GM19467 (cell line): ENCODE measurements around the gene RCOR2.
"Not testable (repeated sequence)": the region's sequence is repeated elsewhere in the genome, so short reads cannot be mapped to it uniquely, and the experiment has no call there.

Experiments
- ATAC-seq: cut with Tn5 transposase; IDR thresholded peaks from one replicate; pipeline ENCODE4 v1.9.1; 2021; ENCODE audit warnings: mild to moderate bottlenecking, moderate library complexity; ENCODE audit not compliant: unreplicated experiment

The RCOR2 gene

DNA sequence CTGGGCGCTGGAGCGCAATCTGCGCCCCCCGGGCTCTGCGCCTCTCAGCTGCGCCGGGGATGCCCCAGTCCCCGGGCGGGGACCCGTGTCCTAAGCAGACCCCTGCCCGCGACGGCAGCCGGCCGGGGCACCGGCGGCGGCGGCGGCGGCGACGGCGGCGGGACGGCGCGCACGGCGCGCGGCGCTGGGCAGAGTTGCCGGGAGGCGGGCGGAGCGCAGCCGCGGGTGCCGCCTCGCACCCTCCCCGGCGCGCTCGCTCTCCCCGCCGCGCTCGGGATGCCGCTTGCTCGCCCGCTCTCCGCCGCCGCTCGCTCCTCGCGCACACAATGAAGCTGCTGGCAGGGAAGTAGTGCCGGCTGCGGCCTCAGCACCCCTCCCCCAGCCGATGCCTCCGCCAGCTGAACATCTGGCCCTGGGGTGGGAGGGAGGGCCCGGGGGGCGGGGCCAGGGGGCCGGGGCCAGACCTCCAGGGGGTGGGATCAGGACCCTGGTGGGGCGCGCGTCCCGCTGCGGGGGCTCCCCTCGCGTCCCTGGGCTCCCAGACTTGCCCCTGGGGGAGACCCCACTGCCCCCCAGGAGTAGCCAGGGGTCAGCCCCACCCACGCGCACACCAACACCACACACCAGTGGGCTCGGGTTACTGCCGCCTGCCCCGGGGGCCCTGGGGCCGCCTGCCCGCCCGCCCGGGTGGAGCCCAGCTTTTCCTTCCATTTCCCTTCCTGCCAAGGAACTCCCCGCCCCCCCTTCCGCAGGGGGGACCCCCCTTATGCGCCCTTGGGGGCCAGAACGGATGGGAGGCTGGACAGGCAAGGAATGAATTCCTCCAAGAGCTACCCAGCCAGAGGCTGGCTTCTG is at the start of gene RCOR2:
TSS of gene RCOR2 (minus strand) at position 328 of the 855 bp plus-strand sequence. CDS start 708 bp downstream, outside the sequence.
- ATAC-seq: no peak

DNA sequence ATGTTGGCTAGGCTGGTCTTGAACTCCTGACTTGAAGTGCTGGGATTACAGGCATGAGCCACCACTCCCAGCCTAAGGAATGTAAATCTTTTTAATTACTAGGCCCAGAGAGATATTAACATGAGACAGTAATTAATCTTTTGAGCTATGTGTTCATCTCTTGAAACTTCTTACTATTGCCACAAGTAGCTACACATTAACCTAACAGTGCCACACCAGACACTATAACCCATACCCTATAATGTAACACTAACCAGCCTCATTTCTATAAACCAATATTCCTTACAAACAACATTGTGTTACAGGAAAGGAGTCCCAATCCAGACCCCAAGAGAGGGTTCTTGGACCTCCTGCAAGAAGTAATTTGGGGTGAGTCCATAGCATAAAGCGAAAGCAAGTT is 49.5 kb upstream of the RCOR2 start:
- ATAC-seq: no peak

DNA sequence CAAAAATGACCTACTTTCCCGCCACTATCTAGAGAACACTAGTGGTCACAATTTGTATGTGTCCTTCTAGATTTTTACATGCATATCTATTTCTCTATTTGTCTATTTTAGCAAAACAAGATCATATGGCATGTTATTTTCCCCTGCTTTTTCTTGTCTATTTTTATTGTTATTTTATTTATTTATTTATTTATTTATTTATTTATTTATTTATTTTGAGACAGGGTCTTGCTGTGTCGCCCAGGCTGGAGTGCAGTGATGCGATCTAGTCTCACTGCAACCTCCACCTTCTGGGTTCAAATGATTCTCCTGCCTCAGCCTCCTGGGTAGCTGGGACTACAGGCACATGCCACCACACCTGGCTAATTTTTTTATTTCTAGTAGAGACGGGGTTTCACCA is 46.9 kb upstream of the RCOR2 start:
- not testable (repeated sequence) for ATAC-seq

DNA sequence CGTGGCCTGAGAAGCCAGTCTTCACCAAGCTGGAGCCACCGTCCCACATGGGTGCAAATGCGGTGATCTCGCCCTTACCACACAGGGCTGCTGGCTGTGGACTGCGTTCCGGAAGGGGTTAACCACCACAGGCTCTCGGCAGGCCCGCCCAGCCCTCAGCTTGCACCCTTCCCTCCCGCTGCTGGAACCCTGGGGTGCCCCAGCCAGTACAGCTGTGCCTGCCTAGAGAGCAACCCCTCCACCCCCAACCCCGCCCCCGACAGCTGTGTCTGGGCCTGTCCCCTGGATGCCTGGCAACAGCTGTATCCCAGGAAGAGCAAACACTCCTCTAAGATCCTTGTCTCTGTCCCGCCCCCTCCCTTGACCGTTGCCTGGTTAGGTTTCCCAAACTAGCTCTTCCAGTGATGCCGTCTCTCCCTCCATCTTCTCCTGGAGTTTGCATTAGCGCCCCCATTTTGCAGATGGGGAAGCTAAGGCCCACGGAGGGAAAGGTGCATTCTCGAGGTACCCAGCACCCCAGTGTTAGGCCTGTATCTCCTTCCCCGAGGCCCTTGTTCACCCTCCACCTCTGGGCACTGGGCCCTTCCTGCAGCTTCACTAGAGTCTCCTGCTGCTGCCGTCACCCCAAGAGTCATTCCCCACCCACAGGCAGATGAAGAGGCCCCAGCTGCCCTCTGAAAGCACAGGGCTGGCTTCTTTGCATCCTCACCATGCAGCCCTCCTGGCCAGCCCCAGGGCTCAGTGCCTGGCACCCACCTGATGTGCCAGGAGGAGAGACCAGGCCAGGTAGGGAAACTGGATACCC is 44.8 kb upstream of the RCOR2 start:
- no peak for ATAC-seq

DNA sequence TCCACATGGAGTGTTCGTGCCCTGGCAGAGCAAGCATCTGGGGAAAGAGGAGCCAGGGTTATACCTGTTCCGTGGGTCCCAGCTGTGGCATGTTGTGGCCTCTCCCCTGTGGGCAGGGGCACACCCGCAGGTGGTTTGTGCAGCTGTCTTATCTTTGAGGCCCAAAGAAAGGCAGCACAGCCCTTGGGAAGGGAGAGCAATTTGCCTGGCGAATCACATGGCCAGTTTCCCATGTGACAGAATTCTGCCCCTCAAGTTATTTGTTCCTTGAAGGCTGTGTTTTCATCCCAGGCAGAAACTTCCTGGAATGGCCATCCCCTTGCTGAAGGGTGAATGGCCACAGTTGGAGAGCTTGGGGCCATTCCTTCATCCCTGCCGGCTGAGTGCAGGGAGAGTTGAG is 41.0 kb upstream of the RCOR2 start:
- no peak for ATAC-seq

DNA sequence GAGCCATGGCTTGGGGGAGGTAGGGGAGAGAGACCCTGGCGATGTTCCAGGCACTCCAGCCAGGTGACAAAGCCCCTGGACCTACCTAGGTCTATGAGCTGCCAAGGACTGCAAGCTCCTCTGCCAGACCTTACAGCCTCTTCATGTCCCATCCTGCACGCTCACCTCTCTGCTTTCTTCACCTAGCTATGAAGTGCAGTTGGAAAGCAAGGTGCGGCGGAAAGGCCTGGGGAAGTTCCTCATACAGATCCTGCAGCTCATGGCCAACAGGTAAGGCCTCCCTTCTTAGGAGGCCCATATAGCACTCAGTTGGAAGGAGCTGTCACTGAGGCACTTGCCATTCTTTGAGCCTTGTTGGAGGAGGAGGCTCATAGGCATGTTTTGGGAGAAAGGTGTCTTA is 35.6 kb upstream of the RCOR2 start:
- ATAC-seq: no peak

DNA sequence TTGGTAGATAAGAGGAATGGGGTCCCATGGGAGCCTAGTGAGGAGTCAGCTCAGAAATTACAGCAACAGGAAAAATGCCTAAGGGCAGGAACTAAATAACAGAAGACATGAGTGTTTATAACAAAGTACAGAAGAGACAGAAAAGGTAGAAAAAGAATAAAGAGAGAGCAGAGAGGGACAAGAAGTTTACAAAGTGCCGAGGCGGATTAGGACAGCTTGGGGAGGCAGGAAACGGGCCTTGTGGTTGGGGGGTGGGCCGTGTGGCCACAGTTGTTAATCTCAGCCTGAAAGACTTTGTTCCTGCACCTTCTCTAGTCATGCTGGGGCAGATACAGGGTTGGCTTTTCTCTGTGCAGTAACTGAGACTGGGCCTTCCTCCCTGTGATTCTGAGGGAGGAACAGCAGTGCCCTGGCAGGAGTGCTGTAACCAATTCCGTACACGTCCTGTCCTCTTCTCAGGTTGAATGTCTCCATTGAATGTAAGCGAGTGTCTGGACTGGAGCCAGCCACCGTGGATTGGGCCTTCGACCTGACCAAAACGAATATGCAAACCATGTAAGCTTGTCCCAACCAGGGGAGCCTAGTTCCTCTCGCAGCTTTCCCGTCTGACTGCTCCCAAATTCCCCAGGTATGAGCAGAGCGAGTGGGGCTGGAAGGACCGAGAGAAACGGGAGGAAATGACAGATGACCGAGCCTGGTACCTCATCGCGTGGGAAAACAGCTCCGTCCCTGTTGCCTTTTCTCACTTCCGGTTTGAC is 35.0 kb upstream of the RCOR2 start:
- no peak for ATAC-seq

DNA sequence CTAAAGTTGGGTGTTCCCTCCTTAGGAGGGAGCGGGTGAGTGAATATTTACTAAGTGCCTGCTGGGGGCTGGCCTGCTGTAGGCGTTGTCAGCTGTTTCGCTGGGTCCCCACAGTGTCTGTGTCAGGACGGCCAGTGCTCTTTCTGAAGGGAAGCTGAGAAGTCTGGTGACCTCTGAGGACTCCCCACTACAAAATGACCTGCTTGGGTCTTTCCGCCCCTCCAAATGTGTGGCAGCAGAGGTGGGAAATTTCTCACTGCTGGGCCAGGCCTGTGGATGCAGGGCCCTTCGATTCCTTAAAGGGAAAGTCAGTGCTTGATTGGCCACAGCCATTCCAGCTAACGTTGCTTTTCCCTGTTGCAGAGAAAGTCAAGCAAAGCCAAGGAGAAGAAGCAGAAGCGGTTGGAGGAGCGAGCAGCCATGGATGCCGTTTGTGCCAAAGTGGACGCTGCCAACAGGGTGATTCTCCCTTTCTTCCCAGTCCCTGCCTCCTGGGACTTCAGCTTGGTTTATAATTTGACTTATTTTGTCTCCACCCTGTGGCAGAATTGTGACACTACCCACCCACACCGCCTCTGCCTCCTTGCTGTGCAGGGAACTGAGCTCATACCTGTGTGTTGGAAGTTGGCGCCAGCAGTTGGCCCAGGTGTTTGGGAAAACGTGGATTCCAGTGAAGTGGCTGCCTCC is 28.7 kb upstream of the RCOR2 start:
- no peak for ATAC-seq

DNA sequence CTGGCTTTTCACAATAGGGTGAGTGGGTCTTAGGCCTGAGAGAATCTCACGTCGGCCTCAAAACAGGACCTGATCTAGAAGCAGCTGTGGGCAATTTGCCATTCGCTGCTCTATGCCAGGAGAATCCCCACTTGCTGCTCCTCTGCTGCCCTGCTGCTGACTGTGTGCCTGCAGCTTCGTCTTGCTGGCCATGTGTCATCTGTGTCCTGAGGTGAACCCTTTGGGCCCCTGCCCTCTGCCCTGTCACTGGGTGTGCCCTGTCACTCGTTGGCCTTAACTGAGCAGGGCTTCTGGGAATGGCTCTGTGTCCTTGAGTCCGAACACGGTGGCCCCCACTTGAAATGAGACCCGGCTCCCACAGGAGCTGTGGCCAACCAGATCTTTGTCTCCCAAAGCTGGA is 28.0 kb upstream of the RCOR2 start:
- no peak for ATAC-seq

DNA sequence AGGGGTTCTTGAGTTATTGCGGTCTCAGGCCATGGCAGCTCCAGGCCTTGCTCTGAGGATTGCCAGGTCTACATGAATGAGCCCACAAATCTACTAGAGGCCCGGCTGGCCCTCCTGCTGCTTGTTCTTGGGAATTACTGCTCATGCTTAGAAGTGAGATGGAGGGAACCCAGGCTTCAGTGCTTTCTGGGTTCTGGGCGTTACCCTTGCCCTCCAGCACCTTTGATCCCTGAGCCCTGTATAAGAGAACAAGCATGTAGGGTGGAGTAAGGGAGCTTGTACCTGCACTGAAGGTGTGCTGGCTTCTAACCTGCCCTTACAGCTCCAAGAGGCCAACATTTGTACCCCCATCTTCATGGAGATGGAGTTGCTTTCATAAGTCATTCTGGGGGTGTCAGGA is 25.8 kb upstream of the RCOR2 start:
- no peak for ATAC-seq

DNA sequence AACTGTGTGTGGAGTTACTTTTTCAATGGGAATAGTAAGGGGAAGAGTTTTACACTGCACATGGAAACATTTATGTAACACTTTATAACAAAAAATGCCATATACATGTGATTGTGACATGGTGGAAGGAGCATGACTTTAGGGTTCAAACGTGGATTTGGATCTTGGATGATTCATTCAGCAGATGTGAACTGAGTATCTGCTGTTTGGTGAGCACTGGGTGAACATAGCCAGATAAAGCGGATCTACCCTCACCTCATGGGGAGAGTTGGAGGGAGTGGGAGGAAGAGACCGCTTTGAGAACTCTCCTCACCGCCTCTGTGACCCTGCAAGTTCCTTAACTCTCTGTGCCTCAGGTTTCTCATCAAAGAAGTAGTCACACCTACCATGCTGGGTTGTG is 24.9 kb upstream of the RCOR2 start:
- no peak for ATAC-seq

DNA sequence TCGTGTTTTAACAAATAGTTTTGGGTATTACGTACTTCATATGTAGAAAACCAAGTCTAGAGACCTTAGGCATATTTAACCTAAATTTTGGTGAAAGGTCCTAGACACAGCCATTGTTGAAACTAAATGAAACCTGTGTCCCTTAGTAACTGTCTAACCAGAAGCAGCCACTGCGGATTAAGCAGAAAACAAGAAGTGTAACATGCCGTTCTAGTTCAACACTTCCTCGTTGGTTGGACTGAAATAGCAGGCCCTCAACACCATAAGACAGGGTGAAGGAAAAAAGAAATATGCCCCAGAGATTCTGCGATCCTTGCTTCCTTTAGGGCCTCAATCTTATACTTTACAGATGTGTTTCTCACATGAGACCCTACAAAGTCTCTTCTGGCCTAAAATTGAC is 23.8 kb upstream of the RCOR2 start:
- ATAC-seq: no peak

DNA sequence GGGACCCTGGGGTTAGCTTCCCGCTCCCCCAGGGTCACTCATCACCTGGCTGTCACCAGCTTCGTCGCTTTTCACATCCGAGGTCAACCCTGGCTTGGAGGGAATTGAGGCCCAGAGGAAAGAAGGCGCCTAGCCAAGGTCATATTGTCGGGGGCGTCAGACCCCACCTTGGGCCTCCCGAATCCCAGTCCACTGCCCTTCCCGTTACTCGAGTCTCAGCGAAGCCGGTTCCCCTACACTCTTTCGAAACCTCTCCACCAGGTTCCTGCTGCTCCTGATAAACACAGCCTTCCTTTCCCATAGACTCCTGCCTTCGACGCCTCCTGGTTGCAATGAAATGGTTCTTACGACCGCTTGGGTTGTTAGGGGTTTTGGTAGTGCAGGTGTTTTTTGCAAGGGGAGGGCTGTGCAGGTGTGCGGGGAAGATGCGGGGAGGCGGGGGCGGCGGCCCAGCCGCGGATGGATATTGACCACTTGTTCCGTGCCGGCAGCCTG is 22.5 kb upstream of the RCOR2 start:
- no peak for ATAC-seq

DNA sequence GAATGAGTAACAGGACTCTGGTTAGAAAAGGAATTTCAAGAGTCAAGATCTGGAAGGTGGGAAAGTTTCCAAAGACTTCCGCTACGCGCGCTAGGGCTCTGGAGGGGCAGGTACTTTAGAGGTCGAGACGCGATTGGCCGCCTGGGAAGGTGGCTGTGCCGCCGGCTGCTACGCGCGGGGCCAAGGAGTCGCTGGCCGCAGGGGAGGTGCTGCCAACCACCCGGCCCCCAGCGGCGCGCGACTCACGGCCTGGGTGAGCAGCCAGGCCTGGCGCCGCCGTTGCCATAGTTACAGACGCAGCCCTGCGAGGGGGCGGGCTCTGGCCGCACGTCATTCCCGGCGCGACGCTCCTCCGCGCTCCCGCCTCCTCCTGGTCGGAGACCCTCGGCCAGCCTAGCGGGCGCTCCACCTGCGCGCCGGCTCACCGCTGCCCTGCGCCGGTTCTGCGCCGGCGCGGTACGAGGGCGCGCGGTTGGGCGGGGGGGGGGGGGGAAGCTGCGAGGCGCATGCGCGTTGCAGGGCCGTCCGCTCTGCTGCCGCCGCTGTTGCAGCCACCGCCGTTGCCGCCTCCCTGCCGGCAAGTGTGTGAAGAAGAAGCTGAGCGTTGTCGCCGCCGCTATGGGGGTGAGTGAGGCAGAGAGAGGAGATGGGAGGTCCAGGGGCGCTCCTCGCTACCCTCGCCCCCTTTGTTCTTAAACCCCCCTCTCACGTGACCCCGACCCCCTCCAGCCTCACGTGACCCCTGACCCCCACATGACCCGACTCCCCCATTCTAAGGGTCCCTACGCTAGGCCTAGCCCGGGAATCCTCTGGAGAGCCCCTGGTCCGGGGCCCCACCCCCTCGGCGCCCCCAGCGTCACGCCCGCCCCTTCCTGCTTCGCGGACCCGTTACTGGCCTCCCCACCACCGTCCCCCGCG is 21.8 kb upstream of the RCOR2 start, which contains the start of gene NAA40:
TSS of gene NAA40 (plus strand) at position 524 of the 918 bp plus-strand sequence. CDS start at position 619, 95 bp downstream.
- ATAC-seq: peak; percentile 86

DNA sequence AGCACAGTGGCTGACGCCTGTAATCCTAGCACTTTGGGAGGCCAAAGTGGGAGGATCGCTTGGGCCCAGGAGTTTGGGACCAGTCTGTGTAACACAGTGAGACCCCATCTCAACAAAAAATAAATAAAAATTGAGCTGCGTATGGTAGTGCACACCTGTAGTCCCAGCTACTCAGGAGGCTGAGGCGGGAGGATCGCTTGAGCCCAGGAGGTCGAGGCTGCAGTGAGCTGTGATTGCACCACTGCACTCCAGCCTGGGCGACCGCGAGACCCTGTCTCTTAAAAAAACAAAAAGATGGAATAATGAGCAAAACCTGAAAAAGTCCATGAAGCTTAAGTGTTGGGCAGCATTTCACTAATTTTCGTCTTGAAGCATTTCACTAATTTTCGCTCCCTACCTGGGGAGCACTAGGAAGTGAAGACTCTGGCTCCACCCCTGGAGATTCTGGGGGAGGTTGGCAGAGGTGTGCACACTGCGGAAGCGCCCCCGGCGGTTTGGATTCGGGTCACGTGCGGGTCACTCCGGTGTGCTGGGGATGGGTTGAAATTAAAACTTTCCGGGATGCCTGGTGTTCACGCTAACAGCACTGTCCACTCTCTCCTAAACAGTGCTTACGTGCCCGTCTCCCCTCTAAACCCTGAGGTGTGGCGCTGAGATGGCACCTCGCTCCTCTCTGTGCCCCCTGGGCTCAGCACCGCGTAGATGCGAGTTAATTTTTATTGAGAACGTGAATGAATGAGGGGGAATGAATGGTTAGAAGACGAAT is 20.9 kb upstream of the RCOR2 start:
- peak; percentile 22 for ATAC-seq

DNA sequence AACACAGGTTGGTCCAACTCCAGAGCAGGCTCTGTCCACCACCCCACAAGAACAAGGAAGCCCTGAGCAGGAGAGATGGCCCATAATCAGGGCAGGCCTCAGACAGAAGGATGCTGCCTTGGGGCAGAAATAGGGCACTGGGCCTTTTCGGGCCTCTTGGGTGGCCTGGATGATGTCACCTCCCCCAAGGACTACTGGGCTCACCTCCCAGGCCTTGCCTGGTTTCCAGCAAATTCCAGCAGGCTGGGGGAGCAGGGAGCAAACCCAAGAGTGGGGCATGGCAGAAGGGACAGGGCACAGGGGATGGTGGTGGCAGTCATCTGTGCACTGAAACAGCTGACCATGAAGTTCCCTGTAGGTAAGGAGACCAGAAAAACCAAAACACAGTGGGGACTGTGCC is 16.5 kb upstream of the RCOR2 start:
- ATAC-seq: no peak

DNA sequence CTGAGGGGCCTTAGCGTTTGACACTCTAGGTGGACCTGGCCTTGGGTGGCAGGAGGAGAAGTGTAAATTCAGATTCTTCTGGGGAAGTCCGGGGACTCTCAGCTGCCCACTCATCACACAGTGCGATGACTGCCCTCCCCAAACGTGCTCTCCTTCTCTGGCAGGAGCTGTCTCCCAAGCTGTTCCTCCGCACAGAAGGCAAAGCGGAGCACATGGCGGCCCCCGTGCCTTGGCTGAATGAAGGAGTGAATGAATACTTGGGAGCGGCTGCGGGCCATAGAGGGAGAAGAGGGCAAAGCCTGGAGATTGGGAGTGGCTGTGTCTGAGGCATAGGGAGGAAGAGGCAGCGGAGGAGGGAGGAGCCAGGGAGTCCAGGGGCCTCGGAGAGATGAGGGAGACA is 14.9 kb upstream of the RCOR2 start:
- no peak for ATAC-seq

DNA sequence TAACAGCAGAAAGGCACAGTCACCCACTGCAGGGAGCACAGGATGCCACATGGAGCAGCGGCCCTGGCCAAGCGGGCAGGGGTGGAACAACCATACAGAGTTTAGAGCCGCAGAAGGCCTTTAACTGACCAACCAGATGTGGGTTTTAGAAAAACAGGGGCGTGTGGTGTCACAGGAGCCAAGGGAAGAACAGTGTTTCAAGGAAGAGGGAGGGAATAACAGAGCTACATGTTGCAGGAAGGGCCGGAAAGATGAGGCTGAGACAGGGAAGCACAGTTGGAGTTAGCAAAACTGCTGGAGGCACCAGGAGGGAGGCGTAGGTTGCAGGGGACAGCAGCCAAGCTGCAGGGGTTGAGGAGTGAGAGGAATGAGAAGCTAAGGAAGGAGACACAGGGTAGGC is 14.1 kb upstream of the RCOR2 start:
- no peak for ATAC-seq

DNA sequence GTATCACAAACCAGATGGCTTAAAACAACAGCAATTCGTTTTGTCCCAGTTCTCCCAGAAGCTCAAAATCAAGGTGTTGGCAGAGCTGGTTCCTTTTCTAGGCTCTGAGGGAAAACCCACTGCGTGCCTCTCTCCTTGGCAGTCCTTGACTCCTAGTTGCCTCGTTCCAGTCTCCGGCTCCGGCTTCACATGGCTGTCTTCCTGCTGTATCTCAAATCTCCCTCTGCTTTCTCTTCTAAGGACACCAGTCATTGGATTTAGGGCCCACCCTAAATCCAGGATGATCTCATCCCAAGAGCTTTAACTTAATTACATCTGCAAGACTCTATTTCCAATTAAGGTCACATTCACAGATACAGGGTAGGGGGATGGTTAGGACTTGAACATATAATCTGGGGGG is 12.7 kb upstream of the RCOR2 start:
- no peak for ATAC-seq
